Measurements from ENCODE around the gene DCC.

DNA sequence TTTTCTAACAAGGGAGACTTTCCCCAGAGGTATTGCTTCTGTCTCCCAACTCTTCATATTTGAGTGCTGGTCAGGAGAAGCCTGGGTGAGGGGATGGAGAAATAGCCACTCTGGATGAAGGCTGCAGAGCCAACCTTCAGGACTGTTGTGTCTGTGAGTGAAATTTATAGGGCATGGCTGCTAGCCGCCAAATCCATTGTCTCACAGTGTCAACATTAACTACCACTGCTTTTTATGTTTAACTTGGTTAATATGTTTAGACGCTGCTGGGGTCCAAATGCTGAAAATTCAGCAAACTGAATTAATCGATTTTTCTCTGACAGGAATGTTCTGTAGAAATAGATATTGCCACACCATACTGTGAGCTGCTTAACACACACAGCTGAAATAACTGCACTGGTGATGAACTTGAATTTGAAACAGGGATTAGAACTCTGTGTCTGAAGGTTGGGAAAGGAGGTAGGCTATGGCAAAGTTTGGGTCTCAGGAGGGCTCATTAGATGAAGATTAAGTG, 281.0 kb downstream of the DCC start:
- TF ChIP-seq, protein P1, sequence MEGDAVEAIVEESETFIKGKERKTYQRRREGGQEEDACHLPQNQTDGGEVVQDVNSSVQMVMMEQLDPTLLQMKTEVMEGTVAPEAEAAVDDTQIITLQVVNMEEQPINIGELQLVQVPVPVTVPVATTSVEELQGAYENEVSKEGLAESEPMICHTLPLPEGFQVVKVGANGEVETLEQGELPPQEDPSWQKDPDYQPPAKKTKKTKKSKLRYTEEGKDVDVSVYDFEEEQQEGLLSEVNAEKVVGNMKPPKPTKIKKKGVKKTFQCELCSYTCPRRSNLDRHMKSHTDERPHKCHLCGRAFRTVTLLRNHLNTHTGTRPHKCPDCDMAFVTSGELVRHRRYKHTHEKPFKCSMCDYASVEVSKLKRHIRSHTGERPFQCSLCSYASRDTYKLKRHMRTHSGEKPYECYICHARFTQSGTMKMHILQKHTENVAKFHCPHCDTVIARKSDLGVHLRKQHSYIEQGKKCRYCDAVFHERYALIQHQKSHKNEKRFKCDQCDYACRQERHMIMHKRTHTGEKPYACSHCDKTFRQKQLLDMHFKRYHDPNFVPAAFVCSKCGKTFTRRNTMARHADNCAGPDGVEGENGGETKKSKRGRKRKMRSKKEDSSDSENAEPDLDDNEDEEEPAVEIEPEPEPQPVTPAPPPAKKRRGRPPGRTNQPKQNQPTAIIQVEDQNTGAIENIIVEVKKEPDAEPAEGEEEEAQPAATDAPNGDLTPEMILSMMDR (IDR thresholded peaks at IDR 0.05) = no peak
- TF ChIP-seq POLR2A (IDR thresholded peaks at IDR 0.05) = no peak

Measured in testis (tissue), 2 donors.